Stimulated activated effector memory CD8-positive, alpha-beta T cell treated with anti-CD3 and anti-CD28 coated beads, Interleukin-12 subunit alpha, Interleukin-12 subunit beta, amount 100 ng/mL, for 72 hours (primary cell): ENCODE measurements around the gene ARHGEF10L.

Experiments
- ATAC-seq: fragments of 150-1000 bp; cut with Tn5 transposase; 2 replicates; pipeline ENCODE4 v1.10.0; 2021
- DNase-seq, 2 donors: peaks; one replicate each; pipeline ENCODE4 v3.0.0; 2021 to 2022; ENCODE audit warnings: low spot score in 2 of 2
- H3K27ac Mint-ChIP-seq: one replicate; pipeline ENCODE4 v1.8.0; 2022; ENCODE audit warnings: mild to moderate bottlenecking, mixed read lengths
- H3K36me3 Mint-ChIP-seq: one replicate; pipeline ENCODE4 v1.8.0; 2022; ENCODE audit warnings: mild to moderate bottlenecking, mixed read lengths
- H3K4me1 Mint-ChIP-seq: one replicate; pipeline ENCODE4 v1.8.0; 2022; ENCODE audit warnings: mixed read lengths
- H3K4me3 Mint-ChIP-seq: one replicate; pipeline ENCODE4 v1.8.0; 2022; ENCODE audit warnings: mild to moderate bottlenecking, mixed read lengths
- H3K9me3 Mint-ChIP-seq: one replicate; pipeline ENCODE4 v1.8.0; 2022; ENCODE audit warnings: mixed read lengths

ARHGEF10L gene

GRCh38 chr1:17599954-17600300 is 60.4 kb downstream of the ARHGEF10L start:
- Mint-ChIP-seq H3K27ac (no peak overlapping the region), H3K9me3 (no peaks in the 10 kb centered on the region), H3K4me1 (no peaks in the 10 kb centered on the region), H3K36me3 (no peaks in the 10 kb centered on the region), H3K4me3 (no peak overlapping the region)
- ATAC-seq (no peak), DNase-seq (no peak)

GRCh38 chr1:17600321-17600720 is 60.8 kb downstream of the ARHGEF10L start:
- Mint-ChIP-seq H3K4me1 (no peaks in the 10 kb centered on the region), H3K4me3 (no peak overlapping the region), H3K27ac (no peak overlapping the region), H3K36me3 (no peaks in the 10 kb centered on the region), H3K9me3 (no peaks in the 10 kb centered on the region)
- ATAC-seq: no peak
- no peak for DNase-seq

GRCh38 chr1:17601643-17602382 is 62.3 kb downstream of the ARHGEF10L start:
- Mint-ChIP-seq H3K27ac (no peak overlapping the region), H3K36me3 (no peaks in the 10 kb centered on the region), H3K4me1 (no peaks in the 10 kb centered on the region), H3K4me3 (no peak overlapping the region), H3K9me3 (no peaks in the 10 kb centered on the region)
- no peak for ATAC-seq
- DNase-seq: no peak

GRCh38 chr1:17603091-17603841 is 63.8 kb downstream of the ARHGEF10L start:
- H3K4me1 Mint-ChIP-seq: no peaks in the 10 kb centered on the region
- H3K4me3 Mint-ChIP-seq: no peak overlapping the region
- H3K36me3 Mint-ChIP-seq: no peaks in the 10 kb centered on the region
- no peak overlapping the region for H3K27ac Mint-ChIP-seq
- H3K9me3 Mint-ChIP-seq: no peaks in the 10 kb centered on the region
- DNase-seq (no peak), ATAC-seq (no peak)

GRCh38 chr1:17605582-17606344 is 66.3 kb downstream of the ARHGEF10L start:
- Mint-ChIP-seq H3K4me3 (no peak overlapping the region), H3K27ac (no peak overlapping the region), H3K4me1 (no peaks in the 10 kb centered on the region), H3K9me3 (no peaks in the 10 kb centered on the region), H3K36me3 (no peaks in the 10 kb centered on the region)
- ATAC-seq (no peak), DNase-seq (no peak)

GRCh38 chr1:17606826-17607440 is 67.4 kb downstream of the ARHGEF10L start:
- Mint-ChIP-seq H3K4me3 (no peak overlapping the region), H3K9me3 (no peaks in the 10 kb centered on the region), H3K4me1 (no peaks in the 10 kb centered on the region), H3K36me3 (no peaks in the 10 kb centered on the region), H3K27ac (no peak overlapping the region)
- no peak for ATAC-seq
- peak; percentile 20 to 71 for DNase-seq

- Mint-ChIP-seq H3K27ac (no peak overlapping the region), H3K4me1 (no peaks in the 10 kb centered on the region), H3K36me3 (no peaks in the 10 kb centered on the region), H3K4me3 (no peak overlapping the region), H3K9me3 (no peaks in the 10 kb centered on the region)
- ATAC-seq (no peak), DNase-seq (no peak)
Measured at GRCh38 chr1:17607644-17608581, 68.4 kb downstream of the ARHGEF10L start.

GRCh38 chr1:17609529-17609928 is 70.0 kb downstream of the ARHGEF10L start:
- no peak for DNase-seq
- no peaks in the 10 kb centered on the region for H3K9me3 Mint-ChIP-seq
- ATAC-seq: no peak
- H3K36me3 Mint-ChIP-seq: no peaks in the 10 kb centered on the region
- H3K4me3 Mint-ChIP-seq: no peak overlapping the region
- no peaks in the 10 kb centered on the region for H3K4me1 Mint-ChIP-seq
- H3K27ac Mint-ChIP-seq: no peak overlapping the region

- no peak for DNase-seq
- no peaks in the 10 kb centered on the region for H3K4me1 Mint-ChIP-seq
- H3K4me3 Mint-ChIP-seq: no peak overlapping the region
- H3K27ac Mint-ChIP-seq: no peak overlapping the region
- ATAC-seq: no peak
- H3K9me3 Mint-ChIP-seq: no peaks in the 10 kb centered on the region
- no peaks in the 10 kb centered on the region for H3K36me3 Mint-ChIP-seq
Measured at GRCh38 chr1:17610085-17610484, 70.6 kb downstream of the ARHGEF10L start.

GRCh38 chr1:17610713-17611112 is 71.2 kb downstream of the ARHGEF10L start:
- no peak overlapping the region for H3K27ac Mint-ChIP-seq
- H3K4me1 Mint-ChIP-seq: no peaks in the 10 kb centered on the region
- ATAC-seq (no peak), DNase-seq (no peak)
- no peaks in the 10 kb centered on the region for H3K9me3 Mint-ChIP-seq
- no peak overlapping the region for H3K4me3 Mint-ChIP-seq
- no peaks in the 10 kb centered on the region for H3K36me3 Mint-ChIP-seq

- Mint-ChIP-seq H3K36me3 (no peaks in the 10 kb centered on the region), H3K9me3 (no peaks in the 10 kb centered on the region), H3K4me3 (no peak overlapping the region), H3K4me1 (no peaks in the 10 kb centered on the region), H3K27ac (no peak overlapping the region)
- DNase-seq (no peak), ATAC-seq (no peak)
Measured at GRCh38 chr1:17611991-17612390, 72.5 kb downstream of the ARHGEF10L start.

- no peaks in the 10 kb centered on the region for H3K36me3 Mint-ChIP-seq
- H3K27ac Mint-ChIP-seq: no peak overlapping the region
- no peaks in the 10 kb centered on the region for H3K4me1 Mint-ChIP-seq
- DNase-seq (no peak), ATAC-seq (no peak)
- no peaks in the 10 kb centered on the region for H3K9me3 Mint-ChIP-seq
- H3K4me3 Mint-ChIP-seq: no peak overlapping the region
Measured at GRCh38 chr1:17612831-17613230, 73.3 kb downstream of the ARHGEF10L start.

GRCh38 chr1:17614586-17614985 is 75.1 kb downstream of the ARHGEF10L start:
- Mint-ChIP-seq H3K9me3 (no peaks in the 10 kb centered on the region), H3K27ac (no peak overlapping the region), H3K36me3 (no peaks in the 10 kb centered on the region), H3K4me3 (no peak overlapping the region), H3K4me1 (no peaks in the 10 kb centered on the region)
- ATAC-seq: no peak
- no peak for DNase-seq

GRCh38 chr1:17615157-17615556 is 75.7 kb downstream of the ARHGEF10L start:
- Mint-ChIP-seq H3K4me3 (no peak overlapping the region), H3K27ac (no peak overlapping the region), H3K9me3 (no peaks in the 10 kb centered on the region), H3K36me3 (no peaks in the 10 kb centered on the region), H3K4me1 (no peaks in the 10 kb centered on the region)
- DNase-seq (no peak), ATAC-seq (no peak)
